Fibroblast of skin of back (primary cell): ENCODE results near the gene PLEKHA1.

Experiments used
- DNase-seq: peaks from one replicate; pipeline ENCODE4 v3.0.0-alpha.2; 2013

Gene PLEKHA1

GRCh38 chr10:122481296-122482056 lies 107.0 kb downstream of the PLEKHA1 start:
- no peak for DNase-seq
